ENCODE results near the gene IFT81.

DNA sequence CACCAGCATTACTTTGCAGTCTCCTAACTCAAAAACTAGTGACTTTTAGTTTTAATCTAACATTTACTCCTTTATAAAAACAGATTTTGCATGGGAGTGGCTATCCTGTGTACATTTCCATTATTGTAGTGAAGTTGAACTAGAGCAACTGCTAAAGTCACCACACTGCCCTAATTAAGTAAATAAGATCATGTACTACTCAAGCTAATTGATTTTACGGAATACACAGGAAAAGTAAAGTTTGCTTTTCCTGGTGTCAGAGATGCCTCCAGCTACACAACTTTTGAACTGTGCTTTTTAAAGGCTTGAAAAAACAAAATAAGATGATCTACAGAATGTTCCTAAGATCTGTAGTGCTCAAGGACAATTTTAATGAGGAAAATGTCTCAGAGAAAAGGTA lies 106.5 kb downstream of the IFT81 start:
- TF ChIP-seq, protein P1, sequence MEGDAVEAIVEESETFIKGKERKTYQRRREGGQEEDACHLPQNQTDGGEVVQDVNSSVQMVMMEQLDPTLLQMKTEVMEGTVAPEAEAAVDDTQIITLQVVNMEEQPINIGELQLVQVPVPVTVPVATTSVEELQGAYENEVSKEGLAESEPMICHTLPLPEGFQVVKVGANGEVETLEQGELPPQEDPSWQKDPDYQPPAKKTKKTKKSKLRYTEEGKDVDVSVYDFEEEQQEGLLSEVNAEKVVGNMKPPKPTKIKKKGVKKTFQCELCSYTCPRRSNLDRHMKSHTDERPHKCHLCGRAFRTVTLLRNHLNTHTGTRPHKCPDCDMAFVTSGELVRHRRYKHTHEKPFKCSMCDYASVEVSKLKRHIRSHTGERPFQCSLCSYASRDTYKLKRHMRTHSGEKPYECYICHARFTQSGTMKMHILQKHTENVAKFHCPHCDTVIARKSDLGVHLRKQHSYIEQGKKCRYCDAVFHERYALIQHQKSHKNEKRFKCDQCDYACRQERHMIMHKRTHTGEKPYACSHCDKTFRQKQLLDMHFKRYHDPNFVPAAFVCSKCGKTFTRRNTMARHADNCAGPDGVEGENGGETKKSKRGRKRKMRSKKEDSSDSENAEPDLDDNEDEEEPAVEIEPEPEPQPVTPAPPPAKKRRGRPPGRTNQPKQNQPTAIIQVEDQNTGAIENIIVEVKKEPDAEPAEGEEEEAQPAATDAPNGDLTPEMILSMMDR (IDR thresholded peaks at IDR 0.05; ENCODE audit: poor library complexity) = no peak
- TF ChIP-seq EZH2 (IDR thresholded peaks at IDR 0.05; ENCODE audit: borderline replicate concordance) (no peak), EZH2phosphoT487 (IDR thresholded peaks at IDR 0.05; ENCODE audit: low read depth, severe bottlenecking, unreplicated experiment) (no peak)
